Measurements from ENCODE around the gene TMA7. TPM values are rescaled to one million over a fixed set of nuclear protein-coding genes. Genes with fewer than 3 reads are reported as not detected.

Gene TMA7
- total and polyA plus RNA-seq, 2 of the 13 experiments (the other 11 are each of a cell fraction or from before 2014, with no cell fraction given), result 100 to 486 TPM

- TF ChIP-seq ZBTB40 (IDR thresholded peaks at IDR 0.05) (no peak), ZBTB40 (CRISPR knock-in tag; IDR thresholded peaks at IDR 0.05) (peak; percentile 50; the same call in 1 of the 2 replicates), ZNF367 (CRISPR knock-in tag; IDR thresholded peaks at IDR 0.05; ENCODE audit: borderline replicate concordance) (peak; percentile 60; the same call in 1 of the 2 replicates), ZNF33A (CRISPR knock-in tag; IDR thresholded peaks at IDR 0.05; ENCODE audit: borderline replicate concordance) (no peak), SALL1 (CRISPR knock-in tag; IDR thresholded peaks at IDR 0.05) (peak; percentile 85), ETV6 (CRISPR knock-in tag; conservative IDR thresholded peaks at IDR 0.05) (no peak), NR2C2 (CRISPR knock-in tag; IDR thresholded peaks at IDR 0.05; ENCODE audit: borderline replicate concordance) (peak; percentile 82), HNF1A (IDR thresholded peaks at IDR 0.05; ENCODE audit: low read depth) (no peak), HNF1A (CRISPR knock-in tag; IDR thresholded peaks at IDR 0.05; ENCODE audit: borderline replicate concordance) (peak; percentile 50; the same call in 1 of the 2 replicates), ZNF768 (CRISPR knock-in tag; IDR thresholded peaks at IDR 0.05) (peak; percentile 63), NFYC (CRISPR knock-in tag; IDR thresholded peaks at IDR 0.05) (peak; percentile 91), ZSCAN21 (CRISPR knock-in tag; IDR thresholded peaks at IDR 0.05; ENCODE audit: borderline replicate concordance) (no peak; the same call in 1 of the 2 replicates), NR3C1 (CRISPR knock-in tag; IDR thresholded peaks at IDR 0.05) (no peak), ZNF10 (CRISPR knock-in tag; IDR thresholded peaks at IDR 0.05; ENCODE audit: borderline replicate concordance, low read depth) (no peak), ZNF615 (CRISPR knock-in tag; IDR thresholded peaks at IDR 0.05; ENCODE audit: borderline replicate concordance) (no peak), ZNF562 (CRISPR knock-in tag; IDR thresholded peaks at IDR 0.05; ENCODE audit: borderline replicate concordance) (no peak), ZNF34 (CRISPR knock-in tag; IDR thresholded peaks at IDR 0.05; ENCODE audit: borderline replicate concordance) (no peak)
These were observed 6.6 kb downstream of the TMA7 start, which contains the start of gene ATRIP (continued) for GRCh38 chr3:48446425-48447193.
